GM12875 (cell line): ENCODE data around the gene THRB.

Experiments used
- H3K4me3 ChIP-seq: one replicate; pipeline ENCODE4 v1.5.1; 2011; ENCODE audit warnings: low read depth, low read length, control low read depth
- CTCF ChIP-seq: IDR thresholded peaks from 2 replicates; pipeline ENCODE4 v1.5.1; 2011; ENCODE audit warnings: low read depth, mild to moderate bottlenecking, control low read depth, inconsistent platforms, low read length, moderate library complexity, borderline replicate concordance; ENCODE audit not compliant: insufficient read depth

The THRB gene

GRCh38 chr3:24479816-24480215, 14.8 kb downstream of the THRB start:
- no peak overlapping the region for H3K4me3 ChIP-seq
- no peak for TF ChIP-seq CTCF

- no peak for TF ChIP-seq CTCF
- no peak overlapping the region for H3K4me3 ChIP-seq
These were observed 17.6 kb downstream of the THRB start for GRCh38 chr3:24476871-24477656.

- H3K4me3 ChIP-seq: no peak overlapping the region
- TF ChIP-seq CTCF: no peak
These were observed 18.7 kb downstream of the THRB start for GRCh38 chr3:24475925-24476324.

- no peak overlapping the region for H3K4me3 ChIP-seq
- TF ChIP-seq CTCF: no peak
These were observed 19.8 kb downstream of the THRB start for GRCh38 chr3:24474862-24475261.

GRCh38 chr3:24472358-24472757, 22.3 kb downstream of the THRB start:
- TF ChIP-seq CTCF: no peak
- H3K4me3 ChIP-seq: no peak overlapping the region

GRCh38 chr3:24471486-24471885, 23.2 kb downstream of the THRB start:
- no peak overlapping the region for H3K4me3 ChIP-seq
- no peak for TF ChIP-seq CTCF

- H3K4me3 ChIP-seq: no peak overlapping the region
- no peak for TF ChIP-seq CTCF
These were observed 24.4 kb downstream of the THRB start for GRCh38 chr3:24470277-24470676.
